MV-4-11 (cell line): Measurements from ENCODE around the gene LRMDA.
A peak's percentile ranks its signal among the peaks of the same experiment; 100 is the strongest.

Source experiments
- DNase-seq: peaks from one replicate; lab custom pipeline; 2025; lab: John Stamatoyannopoulos, UW

Gene LRMDA

GRCh38 chr10:75613685-75614504 lies 182.5 kb downstream of the LRMDA start:
- peak; percentile 61 for DNase-seq

GRCh38 chr10:75616076-75616475 lies 184.7 kb downstream of the LRMDA start:
- DNase-seq, result no peak

GRCh38 chr10:75616874-75617478 lies 185.6 kb downstream of the LRMDA start:
- DNase-seq, result peak; percentile 43

- peak; percentile 60 for DNase-seq
These were observed 186.2 kb downstream of the LRMDA start for GRCh38 chr10:75617485-75618155.

- DNase-seq, result peak; percentile 1
These were observed 188.2 kb downstream of the LRMDA start for GRCh38 chr10:75619635-75620034.

GRCh38 chr10:75620356-75620755 lies 188.9 kb downstream of the LRMDA start:
- no peak for DNase-seq

GRCh38 chr10:75621003-75621402 lies 189.6 kb downstream of the LRMDA start:
- peak; percentile 23 for DNase-seq

- no peak for DNase-seq
These were observed 191.1 kb downstream of the LRMDA start for GRCh38 chr10:75622503-75622902.

- no peak for DNase-seq
These were observed 192.1 kb downstream of the LRMDA start for GRCh38 chr10:75623310-75624093.

- no peak for DNase-seq
These were observed 193.2 kb downstream of the LRMDA start for GRCh38 chr10:75624638-75625037.

- no peak for DNase-seq
These were observed 199.3 kb downstream of the LRMDA start for GRCh38 chr10:75630746-75631145.

GRCh38 chr10:75632805-75633462 lies 201.5 kb downstream of the LRMDA start:
- peak; percentile 23 for DNase-seq

- no peak for DNase-seq
These were observed 202.1 kb downstream of the LRMDA start for GRCh38 chr10:75633568-75633967.

- DNase-seq, result no peak
These were observed 203.5 kb downstream of the LRMDA start for GRCh38 chr10:75634947-75635346.

- no peak for DNase-seq
These were observed 207.3 kb downstream of the LRMDA start for GRCh38 chr10:75638752-75639151.

GRCh38 chr10:75639736-75640135 lies 208.3 kb downstream of the LRMDA start:
- no peak for DNase-seq

GRCh38 chr10:75640381-75640780 lies 209.0 kb downstream of the LRMDA start:
- DNase-seq, result no peak

GRCh38 chr10:75640803-75641202 lies 209.4 kb downstream of the LRMDA start:
- no peak for DNase-seq

- DNase-seq, result no peak
These were observed 212.0 kb downstream of the LRMDA start for GRCh38 chr10:75643405-75643804.

- no peak for DNase-seq
These were observed 212.7 kb downstream of the LRMDA start for GRCh38 chr10:75643944-75644692.

- no peak for DNase-seq
These were observed 214.3 kb downstream of the LRMDA start for GRCh38 chr10:75645704-75646103.
